ENCODE results near the gene CORO7. TPM values are rescaled to one million over a fixed set of nuclear protein-coding genes. Genes with fewer than 3 reads are reported as not detected.

CORO7 gene
- total RNA-seq, 1 experiment from 2014 or later = 14.3 TPM

DNA sequence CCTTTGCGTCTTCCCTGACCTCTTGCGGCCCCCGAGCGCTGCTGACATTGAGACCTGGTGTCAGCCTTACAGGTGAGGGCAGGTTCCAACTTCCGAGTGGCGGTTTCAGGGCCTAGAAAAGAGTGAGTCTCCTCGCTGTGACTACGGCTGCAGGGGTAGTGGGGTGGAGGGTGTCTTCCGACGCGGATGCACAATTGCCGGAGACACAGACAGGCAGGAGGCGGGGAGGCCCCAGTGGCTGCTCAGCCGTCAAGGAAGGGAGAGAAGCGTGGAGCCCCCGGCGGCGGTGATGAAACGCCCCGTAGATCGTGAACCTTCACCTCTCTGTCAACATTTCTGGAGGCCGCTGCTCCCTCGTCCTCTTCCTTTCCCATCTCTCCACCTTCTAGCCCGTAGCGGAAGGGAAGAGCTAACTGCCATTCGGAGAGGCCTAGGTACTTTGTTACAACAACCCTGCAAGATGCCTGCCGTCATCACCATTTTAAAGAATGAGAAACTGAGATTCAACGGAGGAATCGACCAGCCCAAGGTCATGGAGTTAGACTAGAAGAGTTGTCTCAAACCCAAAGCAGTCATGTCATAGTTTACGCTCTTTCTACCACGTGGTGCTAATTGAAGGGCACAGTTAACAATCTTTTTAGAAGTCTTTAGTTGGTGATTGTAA lies 9.8 kb upstream of the CORO7 start:
- BruUV-seq (replicated peaks) = TSS peak; percentile 66
- TF ChIP-seq, protein P1, sequence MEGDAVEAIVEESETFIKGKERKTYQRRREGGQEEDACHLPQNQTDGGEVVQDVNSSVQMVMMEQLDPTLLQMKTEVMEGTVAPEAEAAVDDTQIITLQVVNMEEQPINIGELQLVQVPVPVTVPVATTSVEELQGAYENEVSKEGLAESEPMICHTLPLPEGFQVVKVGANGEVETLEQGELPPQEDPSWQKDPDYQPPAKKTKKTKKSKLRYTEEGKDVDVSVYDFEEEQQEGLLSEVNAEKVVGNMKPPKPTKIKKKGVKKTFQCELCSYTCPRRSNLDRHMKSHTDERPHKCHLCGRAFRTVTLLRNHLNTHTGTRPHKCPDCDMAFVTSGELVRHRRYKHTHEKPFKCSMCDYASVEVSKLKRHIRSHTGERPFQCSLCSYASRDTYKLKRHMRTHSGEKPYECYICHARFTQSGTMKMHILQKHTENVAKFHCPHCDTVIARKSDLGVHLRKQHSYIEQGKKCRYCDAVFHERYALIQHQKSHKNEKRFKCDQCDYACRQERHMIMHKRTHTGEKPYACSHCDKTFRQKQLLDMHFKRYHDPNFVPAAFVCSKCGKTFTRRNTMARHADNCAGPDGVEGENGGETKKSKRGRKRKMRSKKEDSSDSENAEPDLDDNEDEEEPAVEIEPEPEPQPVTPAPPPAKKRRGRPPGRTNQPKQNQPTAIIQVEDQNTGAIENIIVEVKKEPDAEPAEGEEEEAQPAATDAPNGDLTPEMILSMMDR (conservative IDR thresholded peaks at IDR 0.05; ENCODE audit: low read depth, low read length) = no peak
- TF ChIP-seq EZH2phosphoT487 (IDR thresholded peaks at IDR 0.05; ENCODE audit: borderline replicate concordance, low read length) (no peak), EZH2 (IDR thresholded peaks at IDR 0.05; ENCODE audit: low read length, unreplicated experiment) (no peak)
- DNase-seq = no peak
- peak; percentile 23 for ATAC-seq
- intact Hi-C loops (cut with micrococcal nuclease) = no loop called here
- POLR2A ChIA-PET (ENCODE audit: unreplicated experiment) = no interaction called here
- Histone ChIP-seq H3K4me3 (ENCODE audit: low read length) (peak overlapping the region; percentile 97), H3K9me3 (ENCODE audit: low read length) (no peaks in the 10 kb centered on the region), H4K20me1 (ENCODE audit: low read length) (no peaks in the 10 kb centered on the region), H3K9ac (ENCODE audit: low read length) (peak overlapping the region; percentile 98), H3K9me2 (replicated peaks; ENCODE audit: low read length) (no peaks in the 10 kb centered on the region), H3K27ac (ENCODE audit: low read length) (peak overlapping the region; percentile 79), H3K36me3 (ENCODE audit: low read depth, low read length) (0 out of 2 replicates have a peak, but pooled peaks cover 4% of the 10 kb centered on the region), H3K4me1 (ENCODE audit: insufficient read depth, low read length) (peaks cover 19% of the 10 kb centered on the region; the same call in 1 of the 2 replicates), H3K79me2 (ENCODE audit: low read length) (peaks cover 47% of the 10 kb centered on the region), H3K27me3 (ENCODE audit: low read length) (no peaks in the 10 kb centered on the region), H2AFZ (ENCODE audit: low read length) (peak overlapping the region; percentile 90), H3K4me2 (ENCODE audit: low read length) (peak overlapping the region; percentile 98), H3F3A (ENCODE audit: low read length, unreplicated experiment) (no peaks in the 10 kb centered on the region)
- CTCF ChIA-PET = no interaction called here

DNA sequence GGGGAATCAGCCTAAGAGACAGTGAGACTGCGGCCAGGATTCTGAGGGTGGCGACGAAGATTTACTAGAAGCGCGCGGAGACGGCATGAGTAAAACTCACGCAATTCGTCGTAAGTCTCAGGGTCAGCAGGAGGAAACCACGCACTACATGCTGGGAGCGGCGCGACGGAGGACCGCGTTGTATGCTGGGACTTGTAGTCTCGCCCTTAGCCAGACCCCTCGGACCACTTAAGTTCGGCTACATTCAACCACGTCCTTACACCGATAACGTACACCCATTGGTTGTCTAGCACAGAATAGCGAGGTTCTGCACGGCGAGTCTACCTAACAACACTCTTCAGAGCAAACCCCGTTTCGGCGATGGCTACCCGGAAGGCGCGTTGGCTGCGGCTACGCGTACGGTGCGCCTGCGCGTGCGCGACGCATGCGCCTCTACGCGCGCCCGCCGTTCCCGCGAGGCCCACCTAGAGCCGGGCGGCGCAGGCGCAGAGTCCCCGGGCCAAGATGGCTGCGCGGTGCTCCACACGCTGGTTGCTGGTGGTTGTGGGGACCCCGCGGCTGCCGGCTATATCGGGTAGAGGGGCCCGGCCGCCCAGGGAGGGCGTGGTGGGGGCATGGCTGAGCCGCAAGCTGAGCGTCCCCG lies 9.1 kb upstream of the CORO7 start, which contains the start of gene DNAJA3:
DNAJA3 (plus strand) TSS at position 491 of the 643 bp plus-strand sequence; CDS start at position 505, 14 bp downstream.
- BruUV-seq (replicated peaks) = no TSS peak
- H4K20me1 ChIP-seq (ENCODE audit: low read length) = no peaks in the 10 kb centered on the region
- intact Hi-C loops (cut with micrococcal nuclease) = no loop called here
- no peaks in the 10 kb centered on the region for H3K9me3 ChIP-seq (ENCODE audit: low read length)
- peak; percentile 86 for DNase-seq
- TF ChIP-seq EZH2phosphoT487 (IDR thresholded peaks at IDR 0.05; ENCODE audit: borderline replicate concordance, low read length) (no peak), EZH2 (IDR thresholded peaks at IDR 0.05; ENCODE audit: low read length, unreplicated experiment) (no peak)
- TF ChIP-seq, protein P1 (conservative IDR thresholded peaks at IDR 0.05; ENCODE audit: low read depth, low read length) = no peak
- peak within 1 kb of the TSS; percentile 79 for H3K27ac ChIP-seq (ENCODE audit: low read length)
- no peaks in the 10 kb centered on the region for H3K9me2 ChIP-seq (replicated peaks; ENCODE audit: low read length)
- H3K9ac ChIP-seq (ENCODE audit: low read length) = peak within 1 kb of the TSS; percentile 98
- ChIA-PET CTCF (no interaction called here), POLR2A (ENCODE audit: unreplicated experiment) (no interaction called here)
- no peaks in the 10 kb centered on the region for H3K36me3 ChIP-seq (ENCODE audit: low read depth, low read length)
- H2AFZ ChIP-seq (ENCODE audit: low read length) = peak within 1 kb of the TSS; percentile 90
- peaks cover 19% of the 10 kb centered on the region; the same call in 1 of the 2 replicates for H3K4me1 ChIP-seq (ENCODE audit: insufficient read depth, low read length)
- H3K4me3 ChIP-seq (ENCODE audit: low read length) = peak within 1 kb of the TSS; percentile 97
- H3K27me3 ChIP-seq (ENCODE audit: low read length) = no peaks in the 10 kb centered on the region
- ATAC-seq = peak; percentile 90
- no peaks in the 10 kb centered on the region for H3F3A ChIP-seq (ENCODE audit: low read length, unreplicated experiment)
- H3K4me2 ChIP-seq (ENCODE audit: low read length) = peak within 1 kb of the TSS; percentile 98
- peaks cover 41% of the 10 kb centered on the region for H3K79me2 ChIP-seq (ENCODE audit: low read length)
